Measurements from ENCODE around the gene ATP2B3.

ATP2B3 gene

GRCh38 chrX:153539171-153539978 is 21.9 kb downstream of the ATP2B3 start:
- DNase-seq: peak; percentile 69

- DNase-seq: no peak
Measured at GRCh38 chrX:153539979-153540358, 22.5 kb downstream of the ATP2B3 start.

- DNase-seq: no peak
Measured at GRCh38 chrX:153544727-153545126, 27.3 kb downstream of the ATP2B3 start.

- DNase-seq: no peak
Measured at GRCh38 chrX:153546386-153546785, 28.9 kb downstream of the ATP2B3 start.

- no peak for DNase-seq
Measured at GRCh38 chrX:153547195-153547594, 29.8 kb downstream of the ATP2B3 start.

GRCh38 chrX:153549231-153549630 is 31.8 kb downstream of the ATP2B3 start:
- no peak for DNase-seq

- DNase-seq: no peak
Measured at GRCh38 chrX:153549807-153550206, 32.4 kb downstream of the ATP2B3 start.

DNA sequence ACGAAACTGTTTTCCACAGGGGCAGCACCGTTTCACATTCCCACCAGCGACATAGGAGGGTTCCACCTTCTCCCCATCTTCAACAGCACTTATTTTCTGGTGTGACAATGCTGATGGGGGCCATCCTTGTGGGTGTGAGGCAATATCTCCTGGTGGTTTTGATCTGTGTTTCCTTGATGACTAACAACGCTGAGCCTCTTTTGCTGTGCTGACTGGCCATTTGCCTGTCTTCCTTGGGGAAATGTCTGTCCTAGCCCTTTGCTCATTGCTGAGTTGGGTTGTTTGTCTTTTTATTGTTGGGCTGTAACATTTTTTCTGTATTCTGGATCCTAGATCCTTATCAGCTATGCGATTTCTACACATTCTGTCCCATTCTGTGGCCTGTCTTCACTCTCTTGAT is 33.7 kb downstream of the ATP2B3 start:
- no peak for DNase-seq

DNA sequence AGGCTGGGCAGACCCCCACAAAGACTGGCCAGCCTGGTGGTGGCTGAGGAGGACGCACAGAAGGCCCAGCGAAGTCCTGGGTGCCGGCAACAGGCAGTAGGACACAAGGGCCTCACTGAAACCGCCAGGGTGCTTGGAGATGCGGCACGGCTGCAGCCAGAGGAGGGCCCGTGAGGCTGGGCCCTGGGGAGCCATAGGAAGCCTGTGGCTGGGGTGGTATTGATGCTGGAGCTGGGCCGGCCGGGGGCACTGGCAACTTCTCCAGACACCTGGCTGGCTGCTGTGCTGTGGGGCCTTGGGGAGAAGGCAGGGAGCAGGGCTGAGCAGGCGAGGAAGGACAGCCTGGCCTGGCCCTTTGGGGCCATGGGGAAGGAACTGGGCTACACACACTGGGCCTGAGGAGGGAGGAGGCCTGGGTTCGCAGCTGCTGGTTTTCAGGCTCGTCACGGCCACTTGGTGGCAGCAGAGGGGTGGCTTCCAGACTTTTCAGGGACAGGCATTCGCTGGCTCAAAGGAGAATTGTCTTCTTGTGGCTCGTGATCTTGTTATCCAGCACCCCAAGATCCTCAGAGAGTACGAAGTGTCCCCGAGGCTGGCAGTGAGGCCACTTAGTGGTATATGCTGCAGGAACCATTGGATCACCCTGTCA is 37.2 kb downstream of the ATP2B3 start:
- peak; percentile 73 for DNase-seq

GRCh38 chrX:153556767-153557166 is 39.3 kb downstream of the ATP2B3 start:
- DNase-seq: no peak

- no peak for DNase-seq
Measured at GRCh38 chrX:153557618-153558355, 40.3 kb downstream of the ATP2B3 start.

DNA sequence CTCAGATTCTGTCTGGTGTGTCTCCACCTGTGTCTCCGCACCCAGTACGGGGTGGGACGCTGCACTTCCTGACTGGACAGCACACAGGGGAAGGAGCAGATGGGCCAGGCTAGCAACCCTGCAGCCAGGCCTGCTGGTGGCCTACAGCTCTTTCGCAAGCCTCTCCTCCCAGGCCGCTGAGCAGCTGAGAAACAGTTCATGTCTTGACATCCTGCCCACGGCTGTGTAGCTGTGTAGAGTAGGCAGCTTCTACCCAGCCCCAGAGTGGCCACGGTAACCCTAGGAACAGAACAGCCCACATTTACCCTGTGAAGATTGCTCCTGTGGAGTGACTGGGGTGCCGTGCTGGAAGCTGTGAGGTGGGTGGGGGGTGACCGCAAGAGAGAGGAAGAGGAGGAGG is 42.6 kb downstream of the ATP2B3 start:
- peak; percentile 40 for DNase-seq

DNA sequence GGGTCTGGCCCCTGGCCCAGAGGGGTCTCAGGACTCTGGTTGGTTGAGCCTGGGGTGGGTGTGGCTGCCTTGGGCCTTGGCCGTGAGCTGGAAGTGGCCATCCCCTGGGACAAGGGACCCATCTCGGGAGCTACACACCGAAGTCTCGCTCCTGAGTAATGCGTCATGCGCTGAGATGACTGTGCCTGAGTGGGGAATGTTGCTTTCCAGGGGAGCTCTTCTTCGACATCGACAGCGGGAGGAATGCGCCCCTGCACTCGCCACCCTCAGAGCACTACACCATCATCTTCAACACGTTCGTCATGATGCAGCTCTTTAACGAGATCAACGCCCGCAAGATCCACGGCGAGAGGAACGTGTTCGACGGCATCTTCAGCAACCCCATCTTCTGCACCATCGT is 43.0 kb downstream of the ATP2B3 start:
- no peak for DNase-seq

- no peak for DNase-seq
Measured at GRCh38 chrX:153561337-153561736, 43.9 kb downstream of the ATP2B3 start.

DNA sequence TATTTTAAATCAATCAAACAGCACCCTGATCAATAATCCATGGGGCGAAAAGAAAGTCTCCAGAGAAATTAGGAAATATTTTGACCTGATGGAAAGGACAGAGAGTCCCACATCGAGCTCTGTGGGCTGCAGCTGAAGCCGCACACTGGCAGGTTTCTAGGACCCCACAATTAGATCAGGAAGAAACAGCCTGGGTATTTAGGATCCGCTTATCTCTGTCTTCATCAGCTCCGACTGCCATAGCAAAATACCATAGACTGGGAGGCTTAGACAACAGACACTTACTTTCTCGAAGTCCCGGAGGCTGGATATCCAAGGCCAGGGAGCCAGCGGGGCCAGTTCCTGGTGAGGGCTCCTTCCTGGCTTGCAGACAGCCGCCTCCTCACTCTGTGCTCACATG is 45.1 kb downstream of the ATP2B3 start:
- DNase-seq: no peak

GRCh38 chrX:153564047-153564606 is 46.7 kb downstream of the ATP2B3 start:
- no peak for DNase-seq

DNA sequence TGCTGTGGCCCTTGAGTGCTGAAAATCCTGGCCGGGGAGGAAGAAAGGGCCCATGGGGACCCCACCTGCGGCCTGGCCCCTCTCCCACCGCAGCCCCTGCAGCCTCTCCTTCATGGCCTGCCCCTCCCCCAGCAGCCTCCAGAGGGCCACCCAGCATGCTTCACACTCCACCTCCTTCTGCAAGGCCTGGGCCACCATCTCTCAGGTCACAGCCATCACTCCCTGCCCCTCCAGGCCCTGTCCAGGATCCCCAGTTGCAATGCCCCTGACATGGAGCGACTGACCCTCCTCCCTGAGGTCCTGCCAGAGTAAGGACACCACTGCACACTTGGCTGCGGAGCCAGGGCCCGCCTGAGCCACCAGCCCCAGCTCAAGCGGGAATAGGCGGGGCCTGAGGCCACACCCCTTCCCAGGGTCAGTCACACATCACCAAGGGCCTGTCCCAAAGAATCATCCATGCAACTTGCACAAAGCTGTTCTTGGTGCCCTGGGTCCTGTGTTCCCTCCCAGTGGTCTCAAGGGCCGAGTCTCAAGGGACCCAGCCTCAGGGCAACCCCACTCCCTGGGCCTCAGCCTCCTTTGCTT is 48.6 kb downstream of the ATP2B3 start:
- no peak for DNase-seq

- no peak for DNase-seq
Measured at GRCh38 chrX:153568451-153569011, 51.1 kb downstream of the ATP2B3 start.

- no peak for DNase-seq
Measured at GRCh38 chrX:153569475-153569874, 52.0 kb downstream of the ATP2B3 start.

DNA sequence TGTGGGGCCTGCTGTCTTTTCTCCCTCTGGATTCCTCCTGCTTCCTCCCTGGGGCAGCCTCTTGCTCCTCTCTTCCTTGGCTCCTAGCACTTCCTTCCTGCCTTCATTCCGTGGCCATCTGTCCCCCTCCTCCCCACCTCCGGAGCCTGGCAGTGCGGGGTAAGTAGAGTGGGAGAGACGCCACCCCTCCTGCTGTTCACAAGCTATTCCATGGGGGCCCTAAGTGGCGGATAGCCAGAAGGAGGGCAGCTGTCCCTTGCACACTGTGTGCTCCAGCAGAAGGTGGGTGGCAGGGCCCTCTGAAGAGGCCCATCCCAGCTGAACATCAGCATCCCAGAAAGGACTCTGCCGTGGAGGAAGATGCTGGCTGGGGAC is 54.1 kb downstream of the ATP2B3 start:
- DNase-seq: no peak

DNA sequence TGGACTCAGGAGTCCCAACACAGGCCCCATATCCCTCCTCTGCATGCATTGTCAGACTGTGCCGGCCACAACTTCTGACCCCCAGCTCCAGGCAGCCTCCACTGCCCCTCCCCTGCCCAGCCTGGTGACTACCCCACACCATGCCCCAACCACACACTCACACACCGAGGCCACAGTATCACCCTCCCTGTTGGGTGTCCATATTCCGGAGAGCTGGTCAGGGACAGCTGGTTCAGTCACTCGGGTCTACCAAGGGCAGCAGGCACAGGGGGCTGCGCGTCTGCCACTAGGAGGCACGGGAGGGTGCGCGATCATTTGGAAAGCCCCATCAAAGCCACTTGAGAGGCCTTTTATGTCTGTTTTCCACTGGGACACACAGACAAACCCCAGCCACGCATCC is 55.2 kb downstream of the ATP2B3 start:
- DNase-seq: no peak

- DNase-seq: no peak
Measured at GRCh38 chrX:153573984-153574383, 56.5 kb downstream of the ATP2B3 start.

Measured in hematopoietic multipotent progenitor cell treated with erythropoietin and hydrocortisone succinate and interleukin-3 and kit ligand, for 4 days (in vitro differentiated cells).